Vagina (tissue), 2 donors: Measurements from ENCODE around the gene DCST1.

Experiments used
- POLR2AphosphoS5 ChIP-seq, 2 donors: sonication (generic); formaldehyde crosslinking; IDR thresholded peaks; one replicate each; pipeline ENCODE4 v1.9.0; 2017; ENCODE audit warnings: antibody characterized with exemption in 2 of 2, mild to moderate bottlenecking in 2 of 2, low read depth in 1 of 2; ENCODE audit not compliant: insufficient read depth in 1 of 2
- TF ChIP-seq, protein P1 (sequence below), 3 experiments: fragments of 450-650 bp in 2 of 3; fragments of 200-600 bp in 1 of 3; sonication (generic) in 1 of 3; IDR thresholded peaks; one replicate each; pipeline ENCODE4 v1.5.1; 2017 to 2019; ENCODE audit warnings: antibody characterized with exemption in 3 of 3, mild to moderate bottlenecking in 2 of 3, moderate library complexity in 2 of 3

GRCh38 chr1:155093911-155094621 is 60.4 kb downstream of the DCST1 start:
- TF ChIP-seq, protein P1, sequence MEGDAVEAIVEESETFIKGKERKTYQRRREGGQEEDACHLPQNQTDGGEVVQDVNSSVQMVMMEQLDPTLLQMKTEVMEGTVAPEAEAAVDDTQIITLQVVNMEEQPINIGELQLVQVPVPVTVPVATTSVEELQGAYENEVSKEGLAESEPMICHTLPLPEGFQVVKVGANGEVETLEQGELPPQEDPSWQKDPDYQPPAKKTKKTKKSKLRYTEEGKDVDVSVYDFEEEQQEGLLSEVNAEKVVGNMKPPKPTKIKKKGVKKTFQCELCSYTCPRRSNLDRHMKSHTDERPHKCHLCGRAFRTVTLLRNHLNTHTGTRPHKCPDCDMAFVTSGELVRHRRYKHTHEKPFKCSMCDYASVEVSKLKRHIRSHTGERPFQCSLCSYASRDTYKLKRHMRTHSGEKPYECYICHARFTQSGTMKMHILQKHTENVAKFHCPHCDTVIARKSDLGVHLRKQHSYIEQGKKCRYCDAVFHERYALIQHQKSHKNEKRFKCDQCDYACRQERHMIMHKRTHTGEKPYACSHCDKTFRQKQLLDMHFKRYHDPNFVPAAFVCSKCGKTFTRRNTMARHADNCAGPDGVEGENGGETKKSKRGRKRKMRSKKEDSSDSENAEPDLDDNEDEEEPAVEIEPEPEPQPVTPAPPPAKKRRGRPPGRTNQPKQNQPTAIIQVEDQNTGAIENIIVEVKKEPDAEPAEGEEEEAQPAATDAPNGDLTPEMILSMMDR (IDR thresholded peaks at IDR 0.05), result no peak
- TF ChIP-seq POLR2AphosphoS5 (IDR thresholded peaks at IDR 0.05; ENCODE audit: insufficient read depth in 1 of 2, low read depth in 1 of 2), result no peak
